Thoracic aorta (tissue), 2 donors: ENCODE results near the gene MAP3K8. TPM values are rescaled to one million over a fixed set of nuclear protein-coding genes. Genes with fewer than 3 reads are reported as not detected.
"Not testable (repeated sequence)": the region's sequence is repeated elsewhere in the genome, so short reads cannot be mapped to it uniquely, and the experiment has no call there.

Experiments used
- ATAC-seq: fragments of 150-250 bp; one replicate; pipeline ENCODE4 v1.8.0; 2017; ENCODE audit warnings: low read depth; ENCODE audit not compliant: insufficient number of reproducible peaks, low FRiP score
- DNase-seq: peaks from one replicate; pipeline ENCODE4 v3.0.0-alpha.2; 2020; ENCODE audit warnings: low spot score
- H3K27ac ChIP-seq, 2 donors: fragments of 200-600 bp; sonication (generic); 1 replicate in 1 of 2; 2 replicates in 1 of 2; pipeline ENCODE4 v1.5.1; 2016; ENCODE audit warnings: mild to moderate bottlenecking in 2 of 2, moderate library complexity in 2 of 2
- H3K27me3 ChIP-seq: fragments of 200-600 bp; sonication (generic); replicated peaks from 2 replicates; pipeline ENCODE4 v1.6.0; 2016; ENCODE audit warnings: mild to moderate bottlenecking; ENCODE audit not compliant: insufficient read depth
- H3K36me3 ChIP-seq: fragments of 200-600 bp; sonication (generic); one replicate; pipeline ENCODE4 v1.5.1; 2016
- H3K4me1 ChIP-seq, 2 donors: fragments of 200-600 bp; sonication (generic); 1 replicate in 1 of 2; 2 replicates in 1 of 2; pipeline versions ENCODE4 v1.5.1 to v1.6.0; 2016; ENCODE audit warnings: low read depth in 2 of 2, mild to moderate bottlenecking in 1 of 2; ENCODE audit not compliant: control insufficient read depth in 1 of 2
- H3K4me3 ChIP-seq: fragments of 200-600 bp; sonication (generic); 2 replicates; pipeline ENCODE4 v1.5.1; 2016; ENCODE audit warnings: mild to moderate bottlenecking
- H3K9me3 ChIP-seq: fragments of 200-600 bp; sonication (generic); 2 replicates; pipeline ENCODE4 v1.5.1; 2016
- CTCF ChIP-seq: fragments of 200-600 bp; sonication (generic); IDR thresholded peaks from one replicate; pipeline ENCODE4 v1.5.1; 2019; ENCODE audit warnings: antibody characterized with exemption
- total RNA-seq, 2 donors: library from RNA; depleted of rRNA; stranded (reverse); fragments of >200 nt; gene quantifications; one replicate each; pipeline versions ENCODE4 v1.1.0 to v1.2.3, GENCODE V29; 2016

The MAP3K8 gene
- total RNA-seq, 2 donors from 2014 or later: 63.4 to 64.3 TPM

- Histone ChIP-seq H3K27ac (no peak overlapping the region), H3K9me3 (no peaks in the 10 kb centered on the region)
- no peak for ATAC-seq
These were observed 30.0 kb downstream of the MAP3K8 start for GRCh38 chr10:30463944-30464451.

GRCh38 chr10:30464675-30465074, 30.7 kb downstream of the MAP3K8 start:
- Histone ChIP-seq H3K36me3 (peaks cover 28% of the 10 kb centered on the region), H3K9me3 (no peaks in the 10 kb centered on the region), H3K27me3 (no peaks in the 10 kb centered on the region), H3K4me3 (no peak overlapping the region), H3K27ac (no peak overlapping the region), H3K4me1 (peaks cover 0 to 12% of the 10 kb centered on the region in 2 donors)
- DNase-seq (no peak), ATAC-seq (no peak)
- TF ChIP-seq CTCF: no peak

More at GRCh38 chr10:30463944-30464451, 30.0 kb downstream of the MAP3K8 start:
- Histone ChIP-seq H3K36me3 (peaks cover 35% of the 10 kb centered on the region), H3K4me3 (no peak overlapping the region), H3K27me3 (no peaks in the 10 kb centered on the region), H3K4me1 (peaks cover 0 to 12% of the 10 kb centered on the region in 2 donors)
- TF ChIP-seq CTCF: no peak
- DNase-seq: no peak

- no peak for TF ChIP-seq CTCF
- H3K4me3 ChIP-seq: no peak overlapping the region
- no peaks in the 10 kb centered on the region for H3K27me3 ChIP-seq
- H3K36me3 ChIP-seq: peaks cover 11% of the 10 kb centered on the region
- peaks cover 0 to 12% of the 10 kb centered on the region in 2 donors for H3K4me1 ChIP-seq
- H3K9me3 ChIP-seq: no peaks in the 10 kb centered on the region
- H3K27ac ChIP-seq: no peak overlapping the region
- ATAC-seq: no peak
- DNase-seq: no peak
These were observed 32.5 kb downstream of the MAP3K8 start for GRCh38 chr10:30466445-30466844.

GRCh38 chr10:30467651-30468338, 33.8 kb downstream of the MAP3K8 start:
- DNase-seq (no peak), ATAC-seq (no peak)
- TF ChIP-seq CTCF: no peak
- peaks cover 0 to 7% of the 10 kb centered on the region in 2 donors for H3K4me1 ChIP-seq
- no peaks in the 10 kb centered on the region for H3K27me3 ChIP-seq
- no peaks in the 10 kb centered on the region for H3K36me3 ChIP-seq
- no peaks in the 10 kb centered on the region for H3K9me3 ChIP-seq
- no peak overlapping the region for H3K4me3 ChIP-seq
- H3K27ac ChIP-seq: no peak overlapping the region

DNA sequence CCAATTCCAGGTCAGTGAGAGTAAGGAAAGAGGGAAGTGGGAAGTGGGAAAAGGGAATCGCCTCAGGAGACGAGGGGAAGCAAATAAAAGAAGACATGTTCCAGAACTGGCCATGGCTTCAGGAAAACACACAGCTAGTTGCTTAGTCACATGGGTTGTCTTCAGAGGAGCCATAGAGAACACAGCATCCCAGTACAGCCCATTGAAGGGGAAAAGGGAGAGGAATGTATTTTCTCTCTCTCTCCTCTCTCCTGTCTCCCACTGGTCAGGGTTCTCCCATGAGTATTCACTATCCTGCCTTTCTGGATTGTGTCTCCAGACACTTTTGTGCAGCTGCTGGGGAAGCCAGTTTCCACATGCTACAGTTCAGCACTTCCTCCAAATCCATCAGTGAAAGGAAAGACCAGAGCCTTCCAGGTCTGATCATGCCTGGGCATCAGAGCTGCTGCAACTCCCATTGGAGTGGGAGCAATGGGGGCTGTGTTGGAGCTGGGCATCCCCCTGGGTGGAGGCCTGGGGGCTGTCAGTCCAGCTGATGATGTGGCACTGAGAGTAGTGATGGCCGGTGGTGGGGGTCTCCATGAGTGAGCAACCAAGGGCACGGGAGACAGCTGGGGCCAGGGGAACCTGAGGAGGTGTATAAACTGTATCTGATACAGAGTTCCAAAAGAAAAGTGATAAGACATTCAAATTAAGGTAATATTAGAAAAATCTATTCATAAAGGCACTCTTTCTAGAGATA, 38.6 kb downstream of the MAP3K8 start:
- H3K36me3 ChIP-seq: no peaks in the 10 kb centered on the region
- no peaks in the 10 kb centered on the region for H3K4me1 ChIP-seq
- ATAC-seq (no peak), DNase-seq (no peak)
- no peak overlapping the region for H3K27ac ChIP-seq
- no peaks in the 10 kb centered on the region for H3K9me3 ChIP-seq
- no peak for TF ChIP-seq CTCF
- H3K4me3 ChIP-seq: no peak overlapping the region
- no peaks in the 10 kb centered on the region for H3K27me3 ChIP-seq

DNA sequence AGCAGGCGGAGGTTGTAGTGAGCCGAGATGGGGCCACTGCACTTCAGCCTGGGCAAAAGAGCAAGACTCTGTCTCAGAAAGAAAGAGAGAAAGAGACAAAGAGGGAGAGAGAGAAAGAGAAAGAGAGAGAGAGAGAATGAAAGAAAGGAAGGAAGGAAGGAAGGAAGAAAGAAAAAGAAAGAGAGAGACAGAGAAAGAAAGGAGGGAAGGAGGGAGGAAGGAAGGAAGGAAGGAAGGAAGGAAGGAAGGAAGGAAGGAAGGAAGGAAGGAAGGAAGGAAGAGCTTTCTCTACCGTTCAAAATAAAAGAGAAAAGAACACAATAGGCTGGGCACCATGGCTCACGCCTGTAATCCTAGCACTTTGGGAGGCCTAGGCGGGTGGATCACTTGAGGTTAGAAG, 41.5 kb downstream of the MAP3K8 start:
- H3K36me3 ChIP-seq, H3K27ac ChIP-seq, ATAC-seq: not testable (repeated sequence)

More for the DNA sequence above, 41.5 kb downstream of the MAP3K8 start:
- not testable (repeated sequence) for DNase-seq, H3K27me3 ChIP-seq, H3K9me3 ChIP-seq, H3K4me1 ChIP-seq, H3K4me3 ChIP-seq
